SHP77 treated with DMSO at 0.1 percent for 48 hours (cell line): Measurements from ENCODE around the gene PRMT7.

Experiments used
- DNase-seq: peaks from one replicate; lab custom pipeline; 2025; lab: John Stamatoyannopoulos, UW

Gene PRMT7

DNA sequence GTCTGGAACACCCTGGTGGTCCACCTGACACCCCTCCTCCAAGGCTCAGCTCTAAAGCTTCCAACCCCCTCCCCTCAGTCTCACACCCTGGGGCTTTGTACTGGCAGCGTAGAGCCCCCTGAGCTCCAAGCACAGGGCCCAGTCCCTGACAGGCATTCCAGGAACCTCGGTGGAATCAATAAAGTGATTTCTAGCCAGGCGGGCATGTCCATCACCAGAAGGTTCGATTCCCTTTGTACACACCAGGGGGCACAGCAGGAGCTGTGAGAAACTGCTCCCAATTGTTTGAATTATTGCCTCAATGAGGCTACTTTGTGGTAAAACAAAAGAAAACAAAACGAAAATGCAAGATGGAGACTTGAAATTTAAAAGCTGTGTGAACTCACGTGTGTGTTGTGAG lies 85.7 kb downstream of the PRMT7 start:
- no peak for DNase-seq

DNA sequence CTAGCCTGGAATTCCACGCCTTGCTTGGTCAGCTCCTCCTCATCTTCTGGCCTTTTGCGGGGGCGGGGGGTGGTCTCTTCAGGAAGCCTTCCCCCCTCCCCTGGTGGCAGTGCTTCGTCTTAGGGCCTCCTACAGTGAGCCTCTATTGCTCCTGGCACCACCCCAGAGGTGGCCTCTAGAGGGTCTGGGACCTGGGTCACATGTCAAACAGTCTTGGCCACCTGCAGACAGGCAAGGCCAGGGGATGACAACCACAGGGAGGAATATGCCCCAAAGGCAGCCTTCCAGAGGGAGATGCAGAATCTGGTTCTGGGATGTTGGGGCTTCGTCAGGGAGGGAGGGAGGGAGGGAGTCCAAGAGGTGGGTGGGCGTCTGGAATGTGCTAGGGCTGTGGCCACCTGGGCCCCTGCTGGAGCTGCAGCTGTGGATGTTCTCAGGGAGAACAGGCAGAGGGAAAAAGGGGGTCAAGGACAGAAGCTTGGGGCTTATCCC lies 86.9 kb downstream of the PRMT7 start:
- DNase-seq = no peak

DNA sequence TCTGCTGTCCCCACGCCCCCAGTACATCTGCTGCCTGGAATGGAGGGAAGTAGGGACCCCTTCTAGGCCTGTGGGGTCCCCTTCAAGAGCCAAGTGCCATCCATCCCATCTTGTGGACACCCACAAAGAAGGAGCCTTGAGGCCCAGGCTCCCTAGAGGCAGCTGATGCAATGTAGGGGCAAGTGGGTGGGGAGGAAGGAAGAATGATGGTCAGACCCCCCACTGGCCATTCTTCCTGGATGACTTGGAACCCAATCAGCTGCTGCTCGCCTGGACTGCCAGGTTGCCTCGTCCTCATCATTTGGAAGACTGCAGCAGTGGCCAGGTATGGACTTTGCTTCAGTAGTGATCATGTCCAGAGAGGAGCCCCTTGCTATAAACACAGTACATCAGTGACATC lies 88.6 kb downstream of the PRMT7 start:
- DNase-seq = no peak

DNA sequence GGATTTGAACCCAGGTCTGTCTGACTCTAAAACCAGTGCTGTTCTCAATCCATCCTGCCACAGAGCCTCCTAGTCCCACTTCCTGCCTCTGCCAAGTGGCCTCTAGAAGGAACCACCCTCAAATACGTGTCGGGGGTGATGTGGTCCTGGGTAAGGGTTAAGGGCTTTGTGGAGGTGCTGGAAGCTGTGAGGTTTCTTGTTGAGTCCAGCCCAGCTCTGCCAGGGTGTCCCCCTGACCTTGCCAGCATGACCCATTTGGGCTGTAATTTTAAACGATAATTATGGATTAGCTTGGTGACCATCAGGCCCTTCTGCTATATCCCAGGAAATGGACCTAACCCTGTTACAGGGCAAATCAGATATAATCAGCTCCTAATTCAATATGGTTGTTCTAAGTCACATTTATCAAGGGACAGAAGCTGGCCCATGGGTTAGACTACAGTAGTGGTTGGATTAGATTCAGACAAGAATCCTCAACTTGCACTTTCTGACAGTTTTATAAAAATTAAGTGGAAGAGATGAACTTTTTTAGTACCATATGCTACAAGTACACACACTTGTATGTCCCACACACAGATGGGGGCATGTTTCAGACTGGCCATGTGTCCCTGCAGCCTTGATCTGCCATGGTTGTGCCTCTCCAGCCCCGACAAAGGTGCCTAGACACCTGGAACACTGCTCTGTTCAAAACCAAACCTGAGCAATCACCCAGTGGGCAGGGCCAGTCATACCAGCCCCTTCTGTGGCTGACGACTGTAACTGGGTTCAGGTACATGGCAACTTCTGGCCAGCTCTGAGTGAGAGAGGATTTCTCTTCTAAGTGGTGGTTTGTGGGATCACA lies 89.5 kb downstream of the PRMT7 start:
- no peak for DNase-seq

DNA sequence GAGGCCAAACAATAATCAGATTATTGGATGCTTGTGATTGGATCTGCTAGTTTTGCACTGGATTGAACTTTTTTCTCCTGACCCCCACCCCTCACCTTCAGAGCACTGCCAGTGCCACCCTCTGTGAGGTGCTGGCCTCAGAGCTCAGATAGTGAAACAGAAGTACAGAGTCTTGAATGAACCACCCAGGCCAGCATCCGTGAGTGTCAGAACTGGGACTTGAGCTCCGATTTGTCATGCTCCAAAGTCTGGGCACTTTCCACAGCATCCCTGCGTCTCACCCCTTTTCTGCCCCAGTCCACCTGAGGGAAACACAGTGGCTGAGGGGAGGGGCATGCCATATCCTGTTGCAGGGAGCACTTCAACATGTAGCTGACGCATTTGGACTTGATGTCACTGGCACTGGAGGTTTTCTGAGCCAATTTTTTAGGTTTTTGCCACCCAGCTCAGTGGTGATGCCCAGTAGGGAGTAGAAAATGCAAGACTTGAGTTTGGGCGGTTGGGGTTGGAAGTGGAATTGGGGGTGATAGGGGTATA lies 90.2 kb downstream of the PRMT7 start:
- DNase-seq = no peak

DNA sequence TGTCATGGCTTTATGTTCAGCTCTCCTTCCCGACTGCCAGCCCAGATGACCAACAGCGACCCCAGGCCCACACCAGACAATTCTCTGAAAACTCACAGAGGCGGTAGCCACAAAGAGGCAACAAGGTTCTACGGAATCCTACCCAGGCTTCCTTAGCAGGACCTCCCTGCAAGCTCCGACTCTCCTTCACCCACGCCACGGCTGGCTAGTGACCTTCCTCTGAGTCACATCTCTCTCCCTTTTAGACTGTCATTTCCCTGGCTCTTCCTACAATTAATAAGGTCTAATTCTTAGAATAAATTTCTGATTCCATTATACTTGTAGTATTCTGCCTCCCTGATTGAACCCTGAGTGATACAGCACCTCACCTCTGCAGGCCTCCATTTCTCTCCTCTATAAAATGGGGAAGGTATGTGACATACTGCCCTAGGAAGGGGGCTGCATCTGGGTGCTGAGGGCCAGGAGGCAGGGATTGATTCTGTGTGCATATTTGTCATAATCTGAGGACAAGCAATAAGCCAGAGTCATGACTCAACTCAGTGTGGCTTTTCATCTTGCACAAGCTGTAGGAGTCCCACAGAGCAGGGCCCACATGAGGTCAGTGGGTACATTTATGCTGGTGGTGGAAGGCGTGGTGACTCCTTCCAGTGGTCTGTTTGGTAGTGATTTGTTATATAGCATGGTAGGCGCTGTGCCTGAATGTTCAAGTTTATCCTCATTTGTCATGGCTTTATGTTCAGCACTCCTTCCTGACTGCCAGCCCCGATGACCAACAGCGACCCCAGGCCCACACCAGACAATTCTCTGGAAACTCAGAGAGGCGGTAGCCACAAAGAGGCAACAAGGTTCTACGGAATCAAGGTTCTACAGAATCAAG lies 91.3 kb downstream of the PRMT7 start:
- DNase-seq = no peak

DNA sequence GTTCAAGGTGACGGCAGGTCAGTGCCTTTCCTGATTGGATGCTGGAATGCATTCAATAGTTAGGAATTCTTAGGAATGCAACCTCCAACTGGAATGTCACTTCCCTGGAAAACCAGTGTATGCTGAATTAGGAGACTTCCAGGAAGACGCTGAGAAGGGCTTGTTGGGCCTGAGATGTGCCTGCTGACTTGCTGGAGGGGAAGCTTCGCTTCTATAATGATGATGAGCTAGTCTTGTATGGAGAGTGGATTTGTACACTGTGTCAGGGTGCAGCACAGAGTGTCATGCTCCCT lies 91.9 kb downstream of the PRMT7 start:
- no peak for DNase-seq

DNA sequence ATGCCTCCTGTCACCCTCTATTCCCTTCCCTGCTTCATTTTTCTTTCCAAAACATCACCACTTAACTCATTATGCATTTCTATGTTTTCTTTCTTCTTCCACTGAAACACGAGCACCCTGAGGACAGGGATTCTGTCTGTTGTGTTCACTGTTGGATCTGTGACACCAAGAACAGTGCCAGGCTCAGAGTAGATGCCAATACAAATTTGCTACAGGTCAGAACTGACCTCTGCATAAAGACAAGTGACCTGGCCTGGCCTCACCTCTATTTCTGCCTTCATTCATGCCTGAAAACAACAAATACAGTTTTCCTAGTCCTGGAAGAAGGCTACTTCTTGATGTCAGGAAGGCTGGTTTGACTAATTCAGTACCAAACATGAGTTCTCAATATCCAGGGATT lies 92.4 kb downstream of the PRMT7 start:
- no peak for DNase-seq

DNA sequence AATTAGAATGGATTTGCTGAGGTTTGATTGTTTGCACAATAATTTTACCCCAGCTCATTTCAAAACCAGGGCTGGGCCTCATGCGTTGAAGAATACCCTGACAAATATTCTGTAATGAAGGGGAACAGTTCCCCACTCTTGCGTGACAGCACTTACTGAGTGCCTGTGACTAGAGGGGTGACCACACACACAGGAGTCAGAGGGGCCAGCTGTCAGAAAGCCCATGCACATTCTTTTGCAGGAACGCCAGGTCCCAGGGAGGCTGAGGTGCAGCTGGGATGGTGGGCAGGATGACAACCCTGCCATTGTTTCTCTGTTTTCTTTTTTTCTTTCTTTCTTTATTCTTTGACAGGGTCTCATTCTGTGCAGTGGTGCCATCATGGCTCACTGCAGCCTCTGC lies 92.9 kb downstream of the PRMT7 start:
- no peak for DNase-seq

DNA sequence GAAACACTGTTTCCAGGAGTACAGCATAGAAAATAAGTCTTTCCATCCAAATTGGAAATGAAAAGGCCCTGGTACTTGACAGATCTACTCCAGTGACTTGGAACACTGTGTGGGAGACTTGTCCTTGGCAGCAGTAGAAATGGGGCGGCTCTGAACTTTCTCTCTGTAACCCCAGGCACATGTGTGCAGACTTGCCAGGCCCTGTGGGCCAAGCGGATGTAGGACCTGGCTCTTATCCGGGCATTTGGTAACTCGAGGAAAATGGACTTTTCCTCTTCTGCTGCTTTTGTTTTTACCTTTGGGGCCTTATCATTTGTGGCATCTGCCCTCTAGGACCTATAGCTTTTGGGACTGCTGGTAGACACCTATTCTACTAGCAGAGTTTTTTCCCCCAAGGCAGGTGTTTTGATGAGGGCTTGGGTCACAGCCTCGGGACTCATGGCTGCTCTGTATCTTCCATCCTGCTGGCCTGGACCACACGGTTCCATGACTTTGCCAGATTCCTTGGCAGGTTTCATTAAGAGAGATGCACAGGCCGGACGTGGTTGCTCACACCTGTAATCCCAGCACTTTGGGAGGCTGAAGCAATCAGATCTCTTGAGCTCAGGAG lies 94.0 kb downstream of the PRMT7 start:
- no peak for DNase-seq

DNA sequence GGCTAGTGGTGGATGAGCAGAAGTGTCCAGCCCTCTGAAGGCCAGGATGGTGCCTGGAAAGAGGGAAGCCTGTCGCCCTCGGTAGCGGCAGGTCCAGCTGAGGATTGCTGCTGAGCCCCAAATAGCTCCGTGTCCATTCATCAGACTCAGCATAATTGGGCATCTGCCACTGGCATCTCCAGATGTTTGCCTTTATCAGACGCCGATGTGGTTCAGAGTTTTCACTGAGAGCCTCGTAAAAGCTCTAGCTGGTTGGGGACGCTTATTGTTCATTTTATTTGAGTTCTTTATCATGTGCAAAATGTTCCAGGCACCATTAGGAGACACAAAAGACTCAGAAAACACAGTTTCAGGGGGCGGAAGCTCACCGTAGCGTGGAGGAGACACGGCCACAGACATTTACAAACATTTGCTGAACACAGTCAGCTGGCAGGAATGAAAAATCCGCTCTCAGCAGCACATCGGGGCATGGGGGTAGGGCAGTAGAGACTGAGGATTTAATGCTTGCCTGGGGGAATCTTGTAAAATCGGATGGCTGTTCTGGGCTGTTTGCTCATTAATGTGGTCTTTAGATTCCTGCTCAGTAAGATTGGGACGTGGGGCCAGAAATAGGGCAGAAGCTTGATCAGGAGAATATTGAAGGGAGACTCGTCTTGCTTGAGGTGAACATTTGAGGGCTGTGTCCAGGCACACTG lies 95.8 kb downstream of the PRMT7 start:
- DNase-seq = no peak
